T-helper 2 cell treated with Interferon-gamma antibody and Interleukin-4, amounts not matched to agents 100 ng/mL and 5 ng/mL, for 36 hours (primary cell): ENCODE measurements around the gene FARP1. TPM values are rescaled to one million over a fixed set of nuclear protein-coding genes. Genes with fewer than 3 reads are reported as not detected.
"Not testable (repeated sequence)": the region's sequence is repeated elsewhere in the genome, so short reads cannot be mapped to it uniquely, and the experiment has no call there.

Source experiments
- intact Hi-C: fragments of 100-400 bp; cut with micrococcal nuclease; formaldehyde crosslinking; loops from one replicate; pipeline ENCODE4 v1.15.1; 2023
- total RNA-seq: library from RNA; stranded (reverse); gene quantifications from 2 replicates; pipeline ENCODE4 v1.2.3, GENCODE V29; 2022

The FARP1 gene
- total RNA-seq, 1 donor from 2014 or later, result 0.57 TPM

- intact Hi-C loops, result no loop called here
Measured at GRCh38 chr13:98254513-98254912, 111.6 kb downstream of the FARP1 start.

DNA sequence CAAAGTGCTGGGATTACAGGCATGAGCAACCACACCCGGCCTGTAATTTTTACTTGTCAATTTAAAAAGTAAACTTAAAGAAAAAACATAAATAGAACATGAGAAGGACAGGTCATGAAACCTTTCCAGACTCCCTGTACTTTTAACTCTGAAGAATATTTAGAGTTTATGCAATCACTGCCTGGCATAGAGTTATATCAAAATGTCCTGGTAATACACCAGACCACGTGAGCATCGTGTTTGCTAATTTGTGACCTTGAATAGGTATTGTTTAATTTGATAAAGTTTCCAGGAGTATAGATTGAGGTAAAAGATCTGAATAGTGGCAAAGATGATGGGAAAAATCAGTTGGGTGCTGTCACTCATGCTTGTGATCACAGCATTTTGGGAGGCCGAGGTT lies 115.3 kb downstream of the FARP1 start:
- intact Hi-C loops, result no loop called here

DNA sequence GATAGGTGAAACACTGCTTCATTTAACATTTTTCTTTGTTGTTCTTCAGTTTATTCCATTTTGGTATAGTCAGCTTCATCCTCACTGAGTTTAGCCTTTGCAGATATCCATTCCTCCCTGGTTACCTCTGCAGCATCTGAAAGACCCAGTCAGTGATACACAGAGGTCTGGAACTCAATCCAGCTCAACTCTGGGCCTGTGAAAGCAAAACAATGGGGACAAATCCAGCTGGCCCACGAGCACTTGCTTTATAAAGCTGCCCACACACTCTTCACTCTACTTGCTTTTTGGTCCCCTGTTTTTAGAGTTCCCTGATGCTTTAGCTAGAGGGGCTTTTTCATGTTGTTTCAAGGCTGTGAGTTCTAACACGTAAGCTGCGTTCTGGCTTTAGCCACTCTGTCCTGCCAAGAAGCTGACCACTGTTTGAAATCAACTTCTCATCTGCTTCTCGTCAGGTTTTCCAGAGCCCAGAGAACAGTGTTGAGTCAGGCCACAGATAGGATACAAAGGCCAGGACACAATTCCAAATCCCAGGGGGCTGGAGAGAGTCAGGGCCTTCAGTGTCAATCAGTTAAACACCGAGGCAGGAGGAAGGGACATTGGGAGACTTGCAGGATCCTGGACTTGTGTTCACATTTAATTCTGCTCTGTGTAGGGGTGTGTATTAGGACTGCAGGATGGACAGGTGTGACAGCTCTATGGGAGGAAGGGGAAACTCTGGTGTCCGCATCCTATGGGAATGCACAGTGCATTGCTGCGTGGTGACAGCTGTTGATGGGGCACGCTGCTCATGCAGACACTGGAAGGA lies 117.7 kb downstream of the FARP1 start:
- intact Hi-C loops, result no loop called here

GRCh38 chr13:98261165-98261702 lies 118.3 kb downstream of the FARP1 start:
- intact Hi-C loops, result no loop called here

DNA sequence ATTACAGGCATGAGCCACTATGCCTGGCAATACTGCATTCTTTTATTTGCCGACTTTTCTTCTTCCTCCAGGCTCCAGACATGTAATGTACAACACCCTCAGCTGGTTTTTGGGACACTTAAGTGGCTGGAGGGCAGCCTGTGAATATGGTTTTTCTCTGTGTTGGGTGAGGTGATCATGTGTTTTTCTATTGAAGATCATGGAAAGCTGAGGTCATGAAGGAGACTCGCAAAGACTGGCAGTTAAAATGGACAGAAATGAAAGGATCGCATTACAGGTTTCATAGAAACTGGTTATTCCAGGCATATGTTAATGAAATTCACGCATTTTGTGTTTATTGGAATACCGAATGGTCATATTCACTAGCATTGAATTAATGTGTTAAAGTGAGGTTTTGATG lies 119.4 kb downstream of the FARP1 start:
- intact Hi-C loops, result no loop called here

DNA sequence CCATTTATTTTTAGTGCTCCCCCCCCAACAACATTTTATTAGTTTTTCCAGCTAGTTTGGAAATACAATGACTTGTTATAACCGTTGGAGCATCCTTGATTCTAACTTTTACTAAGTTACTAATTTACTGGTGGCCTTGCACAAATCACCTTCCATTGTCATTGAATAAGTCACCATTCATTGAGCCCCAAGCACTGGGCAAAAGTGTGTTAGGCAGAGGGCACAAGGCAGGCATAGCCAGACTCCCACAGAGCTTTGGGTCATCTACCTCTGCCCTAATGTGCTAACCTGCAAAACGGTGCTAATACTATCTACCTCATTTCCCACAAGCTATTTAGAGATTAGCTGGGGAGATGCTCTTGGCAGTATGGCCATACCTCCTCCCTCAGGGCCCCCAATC lies 120.9 kb downstream of the FARP1 start:
- intact Hi-C loops, result no loop called here

DNA sequence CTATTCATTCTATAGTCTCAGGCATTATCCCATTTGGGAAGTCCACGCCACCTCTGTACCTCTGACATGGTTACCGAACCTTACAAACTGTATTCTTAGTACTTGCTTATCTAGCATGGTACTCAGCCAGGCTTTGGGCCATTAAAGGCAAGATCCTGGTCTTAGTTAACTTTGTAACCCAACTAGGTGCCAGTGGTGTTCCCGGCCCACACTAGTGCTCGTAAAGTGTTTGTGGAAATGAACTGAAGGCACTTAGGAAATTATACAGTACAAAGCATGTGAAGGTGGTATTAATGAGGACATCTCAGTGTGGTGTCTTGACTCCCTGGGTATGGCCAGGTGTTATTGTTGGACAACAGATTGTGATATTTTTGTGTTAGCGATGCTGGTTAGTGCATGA lies 122.0 kb downstream of the FARP1 start:
- intact Hi-C loops, result no loop called here

DNA sequence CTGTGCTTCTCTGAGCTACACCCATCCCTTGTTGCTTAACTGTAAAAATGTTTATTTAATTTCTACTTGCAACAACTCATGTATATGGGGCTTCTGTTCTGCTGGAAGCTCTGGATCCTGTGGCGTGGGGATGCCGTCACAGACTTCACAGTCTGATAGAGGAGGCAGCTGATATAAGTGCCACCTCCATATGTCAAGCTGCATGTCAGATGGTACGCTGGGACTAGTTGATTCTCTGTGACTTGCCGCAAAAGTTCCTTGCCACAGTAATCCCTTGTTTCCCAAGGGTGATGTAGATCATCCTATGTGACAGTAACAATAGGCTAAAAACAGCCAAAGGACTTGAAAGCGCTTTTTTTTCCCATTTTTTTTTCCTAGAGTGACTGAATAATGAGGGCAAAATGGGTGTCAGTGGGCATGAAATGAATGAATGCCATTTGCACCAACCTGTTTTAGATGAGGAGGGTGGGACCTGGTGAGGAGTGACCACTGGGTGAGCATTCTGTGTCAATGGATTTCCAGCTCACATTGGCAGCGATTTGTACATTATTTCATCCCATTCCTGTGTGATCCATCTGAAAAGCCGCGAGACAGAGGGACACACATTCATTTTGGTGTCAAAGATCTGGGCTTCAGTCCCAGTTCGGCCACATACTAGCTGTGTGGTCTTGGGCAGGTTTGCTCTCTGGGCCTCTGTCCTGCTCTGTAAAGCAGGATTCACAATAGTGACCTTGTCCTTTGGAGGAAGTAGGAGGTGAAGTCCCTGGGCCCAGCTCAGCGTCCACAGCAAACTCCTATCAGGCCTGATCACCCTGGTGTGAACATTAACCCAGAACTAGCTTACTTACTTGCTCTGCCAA lies 123.0 kb downstream of the FARP1 start:
- intact Hi-C loops, result no loop called here

DNA sequence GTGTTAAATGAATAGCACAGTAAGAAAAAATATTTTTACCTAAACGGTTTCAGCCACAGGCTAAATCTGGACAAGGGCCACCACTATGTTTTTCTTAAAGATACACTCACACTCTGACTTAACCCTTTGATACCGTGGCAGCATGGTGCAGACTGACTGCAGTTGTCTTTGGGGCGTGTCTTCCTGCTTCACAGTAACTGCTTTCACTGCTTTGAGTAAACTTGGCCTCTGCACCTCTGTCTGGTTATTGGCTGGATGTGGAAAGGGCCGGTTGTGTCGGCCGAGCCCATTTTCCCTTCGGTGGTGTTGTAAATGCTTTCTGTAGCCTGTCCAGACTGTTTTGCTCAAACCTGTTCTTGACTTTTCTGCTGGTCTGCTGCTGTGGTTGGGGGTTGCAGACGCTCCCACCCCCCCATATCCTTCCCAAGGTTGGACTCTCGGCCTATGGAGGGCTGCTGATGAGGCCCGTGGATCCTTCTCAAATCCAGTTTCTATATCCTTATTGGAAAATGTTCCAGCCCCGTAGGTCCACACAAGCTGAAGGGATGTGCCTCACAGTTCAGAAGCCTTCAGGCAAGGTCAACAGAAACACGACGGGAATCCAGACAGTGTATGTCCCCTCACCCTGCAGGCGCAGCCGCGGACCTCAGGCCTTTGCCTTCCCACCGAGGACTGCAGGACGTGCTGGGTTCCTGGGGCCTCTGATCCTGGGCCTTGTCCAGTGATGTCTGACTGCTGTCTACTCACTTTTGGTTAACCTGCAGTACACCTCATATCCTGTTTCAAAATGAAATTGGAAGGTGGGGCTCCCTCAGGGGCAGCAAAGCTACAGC lies 124.4 kb downstream of the FARP1 start:
- intact Hi-C loops, result no loop called here

- intact Hi-C loops, result no loop called here
Measured at GRCh38 chr13:98269386-98269785, 126.5 kb downstream of the FARP1 start.

DNA sequence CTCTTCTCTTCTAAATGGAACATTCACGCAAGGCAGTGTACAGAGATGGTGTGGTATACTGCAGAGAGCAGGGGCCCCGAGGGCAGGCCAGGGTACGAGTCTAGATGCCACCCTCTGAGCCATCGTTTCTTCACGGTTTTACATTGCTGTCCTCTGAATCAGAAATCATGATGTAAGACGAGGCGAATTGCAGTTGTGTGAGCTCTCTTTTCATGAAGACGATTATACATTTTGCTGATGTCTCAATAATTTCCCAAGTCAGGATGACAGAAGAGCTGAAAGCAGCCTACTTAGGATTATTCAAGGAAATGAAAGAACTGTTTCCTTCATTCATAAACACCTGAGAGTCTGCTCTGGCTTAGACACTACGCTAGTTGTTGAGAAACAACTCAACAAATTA lies 127.9 kb downstream of the FARP1 start:
- intact Hi-C loops, result no loop called here

- intact Hi-C loops, result not testable (repeated sequence)
Measured at GRCh38 chr13:98271646-98272045, 128.8 kb downstream of the FARP1 start.

DNA sequence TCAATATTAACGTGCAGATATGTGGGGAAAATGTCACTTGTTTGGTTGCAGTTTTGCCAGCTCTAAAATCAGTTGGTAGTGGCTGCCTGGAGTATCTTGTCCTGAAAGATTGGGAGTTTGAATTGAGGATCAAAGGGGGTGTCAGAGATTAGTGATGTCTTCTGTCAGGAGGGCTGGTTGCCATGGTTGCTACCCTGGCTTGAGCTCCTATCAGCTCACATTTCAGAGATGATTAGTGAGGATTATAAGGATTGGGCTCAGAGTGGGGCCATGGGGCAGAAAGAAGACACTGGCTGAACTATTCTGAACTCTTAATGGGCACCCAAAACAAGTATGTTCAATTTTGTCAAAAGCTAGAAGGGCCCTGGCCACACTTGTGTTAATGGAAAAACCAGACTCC lies 129.7 kb downstream of the FARP1 start:
- intact Hi-C loops, result no loop called here

- intact Hi-C loops, result no loop called here
Measured at GRCh38 chr13:98273067-98273823, 130.4 kb downstream of the FARP1 start.

DNA sequence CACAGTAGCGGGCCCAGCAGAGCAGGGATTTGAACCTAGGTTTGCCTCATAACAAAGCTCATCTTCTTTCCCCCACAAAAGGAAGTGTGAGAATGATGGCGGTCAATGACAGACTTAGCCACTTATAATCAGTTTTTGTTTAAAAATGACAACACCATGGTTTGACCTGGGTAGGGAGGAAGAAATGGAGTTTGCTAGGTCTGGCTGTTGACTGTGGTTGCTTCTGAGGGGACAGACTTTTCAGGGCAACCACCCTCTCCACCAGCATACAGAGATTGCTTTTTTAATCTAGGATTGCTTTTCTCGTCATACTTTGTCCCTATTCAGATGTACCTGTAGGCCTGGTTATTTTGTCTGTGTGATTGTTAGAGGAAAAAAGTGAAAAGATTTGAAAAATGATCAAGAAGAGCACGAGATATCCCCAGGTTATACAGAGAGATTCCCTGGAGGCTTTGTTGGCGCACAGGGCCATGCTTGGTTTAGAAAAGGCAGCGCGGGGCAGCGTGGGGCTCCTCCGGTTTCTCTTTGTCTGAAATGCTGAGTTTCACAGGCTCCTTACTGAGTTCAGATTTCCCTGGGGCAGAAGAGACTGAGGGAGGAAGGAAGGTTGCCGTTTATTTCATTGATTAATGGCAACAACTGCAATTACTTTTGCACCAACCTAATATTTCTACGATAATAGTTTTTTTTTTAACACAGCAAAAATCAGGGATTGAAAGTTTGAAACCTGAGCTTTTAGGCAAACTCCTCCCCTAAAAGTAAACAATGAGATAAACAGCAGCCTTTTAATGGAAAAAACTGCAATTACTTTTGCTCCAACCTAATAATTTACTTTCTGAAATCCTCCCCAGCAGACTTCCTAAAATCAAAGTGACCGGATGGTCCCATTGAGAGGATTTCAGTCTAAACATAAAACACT lies 131.2 kb downstream of the FARP1 start:
- intact Hi-C loops, result no loop called here

- intact Hi-C loops, result no loop called here
Measured at GRCh38 chr13:98274921-98275487, 132.1 kb downstream of the FARP1 start.

- intact Hi-C loops, result no loop called here
Measured at GRCh38 chr13:98275681-98276171, 132.8 kb downstream of the FARP1 start.

GRCh38 chr13:98276486-98276885 lies 133.6 kb downstream of the FARP1 start:
- intact Hi-C loops, result no loop called here
